H1 (cell line): ENCODE data around the gene DIDO1. TPM values are rescaled to one million over a fixed set of nuclear protein-coding genes. Genes with fewer than 3 reads are reported as not detected.

ENCODE experiments used
- CTCF ChIA-PET: fragments of 300-600 bp; sonication (Branson Sonifier 250); formaldehyde crosslinking; loops from one replicate; lab custom pipeline; 2021; ENCODE audit not compliant: partially characterized antibody; lab: Charles Lee
- POLR2A ChIA-PET: fragments of 300-600 bp; sonication (Branson Sonifier 250); formaldehyde crosslinking; loops from one replicate; lab custom pipeline; 2021; ENCODE audit warnings: inconsistent platforms; ENCODE audit not compliant: partially characterized antibody; lab: Charles Lee
- DNase-seq, 2 experiments: peaks; one replicate each; pipeline versions ENCODE4 v3.0.0 to v3.0.0-alpha.2; 2010 to 2022; ENCODE audit warnings: low spot score in 2 of 2, low read depth in 1 of 2, mixed read lengths in 1 of 2
- FAIRE-seq: peaks from 2 replicates; lab custom pipeline; 2011; peaks lifted over from hg19 to GRCh38; lab: Jason Lieb, UNC
- H2AFZ ChIP-seq: 2 replicates; pipeline ENCODE4 v1.8.1; 2012; ENCODE audit warnings: low read length, inconsistent platforms
- H2AK5ac ChIP-seq: 2 replicates; pipeline ENCODE4 v1.6.1; 2013; ENCODE audit warnings: low read depth, low read length
- H2BK120ac ChIP-seq: replicated peaks from 2 replicates; pipeline ENCODE3; 2013; ENCODE audit warnings: low read depth, low read length, inconsistent platforms
- H2BK12ac ChIP-seq: 2 replicates; pipeline ENCODE4 v1.6.1; 2013; ENCODE audit warnings: low read depth, low read length
- H2BK15ac ChIP-seq: 2 replicates; pipeline ENCODE4 v1.6.1; 2013; ENCODE audit warnings: low read length
- H2BK20ac ChIP-seq: 2 replicates; pipeline ENCODE4 v1.6.1; 2013; ENCODE audit warnings: low read length
- H2BK5ac ChIP-seq: 2 replicates; pipeline ENCODE4 v1.6.1; 2013; ENCODE audit warnings: low read depth, low read length
- H3K14ac ChIP-seq: 2 replicates; pipeline ENCODE4 v1.6.1; 2013; ENCODE audit warnings: inconsistent platforms; ENCODE audit not compliant: insufficient read length
- H3K18ac ChIP-seq: 2 replicates; pipeline ENCODE4 v1.6.1; 2013; ENCODE audit warnings: low read length; ENCODE audit errors: extremely low read depth
- H3K23ac ChIP-seq: 2 replicates; pipeline ENCODE4 v1.6.1; 2013; ENCODE audit warnings: inconsistent platforms; ENCODE audit not compliant: insufficient read length
- H3K23me2 ChIP-seq: 2 replicates; pipeline ENCODE4 v1.6.1; 2013; ENCODE audit warnings: low read depth, low read length
- H3K27ac ChIP-seq: 2 replicates; pipeline ENCODE4 v1.6.1; 2011; ENCODE audit warnings: low read depth, low read length, inconsistent platforms
- H3K27me3 ChIP-seq, 4 experiments: replicated peaks in 1 of 4; 1 replicate in 1 of 4; 2 replicates in 3 of 4; pipeline versions ENCODE4 v1.6.1 to v1.8.1; 2011 to 2013; ENCODE audit warnings: low read length in 3 of 4, mild to moderate bottlenecking in 3 of 4, inconsistent platforms in 2 of 4, mixed read lengths in 2 of 4, moderate library complexity in 1 of 4; ENCODE audit not compliant: control insufficient read depth in 3 of 4, insufficient read depth in 3 of 4; ENCODE audit errors: extremely low read depth in 1 of 4
- H3K36me3 ChIP-seq, 4 experiments: 2 replicates each; pipeline versions ENCODE4 v1.6.1 to v1.8.1; 2011 to 2013; ENCODE audit warnings: mild to moderate bottlenecking in 4 of 4, low read length in 3 of 4, moderate library complexity in 2 of 4, control low read depth in 1 of 4, inconsistent platforms in 1 of 4; ENCODE audit not compliant: insufficient read depth in 4 of 4, control insufficient read depth in 2 of 4
- H3K4ac ChIP-seq: replicated peaks from 2 replicates; pipeline ENCODE3; 2013; ENCODE audit warnings: low read length, low read depth, mixed read lengths, inconsistent platforms; ENCODE audit not compliant: insufficient read length
- H3K4me1 ChIP-seq, 4 experiments: replicated peaks in 1 of 4; 1 replicate in 1 of 4; 2 replicates in 3 of 4; pipeline versions ENCODE4 v1.6.1 to v1.8.1; 2011 to 2013; ENCODE audit warnings: low read length in 3 of 4, inconsistent platforms in 2 of 4, mixed read lengths in 1 of 4; ENCODE audit not compliant: insufficient read depth in 4 of 4, control insufficient read depth in 3 of 4
- H3K4me2 ChIP-seq, 2 experiments: 2 replicates each; pipeline versions ENCODE4 v1.6.1 to v1.8.1; 2011 to 2013; ENCODE audit warnings: low read depth in 2 of 2, low read length in 2 of 2, control low read depth in 1 of 2, inconsistent platforms in 1 of 2, mild to moderate bottlenecking in 1 of 2; ENCODE audit not compliant: insufficient read depth in 1 of 2
- H3K4me3 ChIP-seq, 4 experiments: fragments of 200-600, 300-600 bp in 1 of 4; sonication (generic), shearing (Covaris generic), sonication (Bioruptor Twin) in 1 of 4; 2 replicates each; pipeline versions ENCODE4 v1.5.1 to v1.8.1; 2011 to 2016; ENCODE audit warnings: low read length in 4 of 4, low read depth in 3 of 4, control low read depth in 2 of 4, inconsistent platforms in 2 of 4, mild to moderate bottlenecking in 2 of 4, mixed read lengths in 1 of 4, moderate library complexity in 1 of 4; ENCODE audit not compliant: insufficient read depth in 2 of 4; ENCODE audit errors: extremely low read depth in 1 of 4
- H3K56ac ChIP-seq: replicated peaks from 2 replicates; pipeline ENCODE3; 2013; ENCODE audit warnings: low read depth, mild to moderate bottlenecking, mixed read lengths, low read length, inconsistent platforms; ENCODE audit not compliant: insufficient read length
- H3K79me1 ChIP-seq: 2 replicates; pipeline ENCODE4 v1.6.1; 2013; ENCODE audit warnings: low read depth, low read length, control low read depth
- H3K79me2 ChIP-seq, 2 experiments: 2 replicates each; pipeline versions ENCODE4 v1.6.1 to v1.8.1; 2012 to 2013; ENCODE audit warnings: low read length in 2 of 2, mild to moderate bottlenecking in 2 of 2, inconsistent platforms in 1 of 2; ENCODE audit not compliant: insufficient read depth in 2 of 2, control insufficient read depth in 1 of 2
- H3K9ac ChIP-seq, 4 experiments: replicated peaks in 1 of 4; 1 replicate in 1 of 4; 2 replicates in 3 of 4; pipeline versions ENCODE4 v1.6.1 to v1.8.1; 2011 to 2013; ENCODE audit warnings: low read depth in 3 of 4, low read length in 3 of 4, control low read depth in 2 of 4, mild to moderate bottlenecking in 2 of 4, moderate library complexity in 2 of 4, inconsistent platforms in 1 of 4; ENCODE audit errors: extremely low read depth in 1 of 4
- H3K9me3 ChIP-seq, 2 experiments: 2 replicates each; pipeline versions ENCODE4 v1.6.1 to v1.8.1; 2012 to 2013; ENCODE audit warnings: mild to moderate bottlenecking in 2 of 2, moderate library complexity in 2 of 2, control low read depth in 1 of 2, inconsistent platforms in 1 of 2, low read depth in 1 of 2, low read length in 1 of 2, mixed read lengths in 1 of 2; ENCODE audit not compliant: insufficient read depth in 2 of 2
- H4K20me1 ChIP-seq, 2 experiments: replicated peaks in 1 of 2; 2 replicates each; pipeline versions ENCODE3 to v1.8.1; 2011 to 2013; ENCODE audit warnings: inconsistent platforms in 2 of 2, low read length in 2 of 2, mild to moderate bottlenecking in 1 of 2; ENCODE audit not compliant: insufficient read depth in 2 of 2, control insufficient read depth in 1 of 2
- H4K5ac ChIP-seq: 2 replicates; pipeline ENCODE4 v1.6.1; 2013; ENCODE audit warnings: low read length, low read depth, mixed read lengths, inconsistent platforms; ENCODE audit not compliant: insufficient read length
- H4K8ac ChIP-seq: 2 replicates; pipeline ENCODE4 v1.8.0; 2013; ENCODE audit warnings: mild to moderate bottlenecking, moderate library complexity, low read length, inconsistent platforms; ENCODE audit not compliant: insufficient read depth; ENCODE audit errors: extremely low read depth
- H4K91ac ChIP-seq: replicated peaks from 2 replicates; pipeline ENCODE3; 2013; ENCODE audit warnings: low read length, mixed read lengths, inconsistent platforms; ENCODE audit not compliant: insufficient read length
- BACH1 ChIP-seq: IDR thresholded peaks from 2 replicates; pipeline ENCODE4 v1.6.1; 2012; ENCODE audit warnings: low read length, improper control_type of control experiment
- GABPA ChIP-seq: IDR thresholded peaks from 2 replicates; pipeline ENCODE4 v1.6.1; 2011; ENCODE audit warnings: mild to moderate bottlenecking, low read length, moderate library complexity, borderline replicate concordance; ENCODE audit not compliant: insufficient read depth
- HDAC2 ChIP-seq, 2 experiments: fragments of 300-600 bp in 1 of 2; sonication (generic) in 1 of 2; IDR thresholded peaks; 2 replicates each; pipeline ENCODE4 v1.6.1; 2011 to 2012; ENCODE audit warnings: low read depth in 2 of 2, low read length in 2 of 2, mild to moderate bottlenecking in 2 of 2, moderate library complexity in 2 of 2, borderline replicate concordance in 1 of 2, inconsistent platforms in 1 of 2
- KDM5A ChIP-seq: fragments of 200-600 bp; IDR thresholded peaks from 2 replicates; pipeline ENCODE4 v1.7.1; 2012; ENCODE audit warnings: mild to moderate bottlenecking, low read length, inconsistent platforms, mixed read lengths
- RAD21 ChIP-seq, 2 experiments: IDR thresholded peaks in 1 of 2; conservative IDR thresholded peaks in 1 of 2; 2 replicates each; pipeline ENCODE4 v1.6.1; 2011; ENCODE audit warnings: low read depth in 2 of 2, low read length in 2 of 2, improper control_type of control experiment in 1 of 2, inconsistent platforms in 1 of 2, mild to moderate bottlenecking in 1 of 2, moderate library complexity in 1 of 2
- RFX5 ChIP-seq: IDR thresholded peaks from 2 replicates; pipeline ENCODE4 v1.6.1; 2011; ENCODE audit warnings: low read depth, low read length, improper control_type of control experiment, borderline replicate concordance
- RNF2 ChIP-seq: fragments of 200-900, 300-1000 bp; sonication (generic); IDR thresholded peaks from 2 replicates; pipeline ENCODE4 v1.7.1; 2016; ENCODE audit warnings: borderline replicate concordance, low read depth, mild to moderate bottlenecking, antibody characterized with exemption, low read length; ENCODE audit not compliant: poor library complexity, severe bottlenecking; ENCODE audit errors: missing control alignments
- SIRT6 ChIP-seq: IDR thresholded peaks from one replicate; pipeline ENCODE4 v1.7.1; 2012; ENCODE audit warnings: low read length, inconsistent platforms
- SP1 ChIP-seq: IDR thresholded peaks from 2 replicates; pipeline ENCODE4 v1.6.1; 2011; ENCODE audit warnings: low read depth, low read length
- TAF1 ChIP-seq: IDR thresholded peaks from 2 replicates; pipeline ENCODE4 v1.6.1; 2011; ENCODE audit warnings: mild to moderate bottlenecking, low read depth, low read length
- TAF7 ChIP-seq: optimal IDR thresholded peaks from 2 replicates; pipeline ENCODE3; 2011; ENCODE audit warnings: low read depth, mild to moderate bottlenecking, inconsistent platforms, low read length, moderate library complexity, borderline replicate concordance
- WGBS, 2 experiments: shearing (Covaris generic) in 1 of 2; methylation state at CpG; one replicate each; pipeline versions ENCODE4 v1.1.6 to v1.1.7; 2013 to 2015; ENCODE audit warnings: low lambda C conversion rate in 2 of 2, mixed read lengths in 2 of 2, inconsistent platforms in 1 of 2, low coverage in 1 of 2, missing lambda C conversion rate in 1 of 2; ENCODE audit not compliant: insufficient replicate concordance in 2 of 2, insufficient coverage in 1 of 2, insufficient read length in 1 of 2; ENCODE audit errors: extremely low coverage in 1 of 2, missing lambda C conversion rate in 1 of 2; 5-methylcytosine and 5-hydroxymethylcytosine counted together
- polyA plus RNA-seq, 7 experiments: library from polyadenylated mRNA; depleted of rRNA in 3 of 7; stranded (reverse) in 5 of 7; unstranded in 2 of 7; fragments of >200 nt in 5 of 7; fragments of 200-250 nt in 2 of 7; gene quantifications; 1 replicate in 5 of 7; 2 replicates in 1 of 7; 4 replicates in 1 of 7; pipeline versions ENCODE4 v1.2.1 to v1.2.3, GENCODE V29; 2011 to 2013; ENCODE audit warnings: missing spikeins in 2 of 7, mixed read lengths in 2 of 7
- total RNA-seq: library from RNA; stranded (reverse); fragmentation: NEBNext Ultra II Directional; extraction: Animal tissue kit (Norgen Biotek cat#: 25700); gene quantifications from 2 replicates; pipeline ENCODE4 v1.2.1, GENCODE V29; 2021

Gene DIDO1
- total and polyA plus RNA-seq, 2 of the 8 experiments (the other 6 are each of a cell fraction or from before 2014, with no cell fraction given), result 53.6 to 82.8 TPM

GRCh38 chr20:62852196-62852595 lies 74.1 kb downstream of the DIDO1 start:
- no peak overlapping the region for H3K18ac ChIP-seq
- H3K27ac ChIP-seq, result no peak overlapping the region
- TF ChIP-seq RNF2 (no peak), BACH1 (no peak), HDAC2 (IDR thresholded peaks at IDR 0.05; ENCODE audit: borderline replicate concordance in 1 of 2, low read depth in 2 of 2, low read length in 2 of 2) (no peak), TAF1 (no peak), SP1 (no peak), TAF7 (no peak), RAD21 (IDR thresholded peaks at IDR 0.05 in 1 of 2, conservative IDR thresholded peaks at IDR 0.05 in 1 of 2; ENCODE audit: low read depth in 2 of 2, low read length in 2 of 2) (no peak), RFX5 (no peak), KDM5A (no peak), SIRT6 (no peak), GABPA (no peak)
- no peak overlapping the region for H2BK120ac ChIP-seq
- peaks cover 3 to 26% (median 16%) of the 10 kb centered on the region in 4 experiments; a peak in 7 of 8 replicates for H3K36me3 ChIP-seq
- H3K4me1 ChIP-seq, result no peaks in the 10 kb centered on the region
- no peak overlapping the region for H2BK5ac ChIP-seq
- H2BK20ac ChIP-seq, result no peak overlapping the region
- no peak overlapping the region for H3K23ac ChIP-seq
- DNase-seq, result no peak
- H3K4me3 ChIP-seq, result no peak overlapping the region
- H2BK15ac ChIP-seq, result no peak overlapping the region
- H4K8ac ChIP-seq, result no peak overlapping the region
- H3K4me2 ChIP-seq, result no peak overlapping the region
- H3K9me3 ChIP-seq, result no peaks in the 10 kb centered on the region
- H4K20me1 ChIP-seq, result peaks cover 8 to 9% of the 10 kb centered on the region in 2 experiments
- H3K56ac ChIP-seq, result no peak overlapping the region
- no peak overlapping the region for H2AFZ ChIP-seq
- peaks cover 2% of the 10 kb centered on the region; the same call in 1 of the 2 replicates for H3K79me1 ChIP-seq
- no peaks in the 10 kb centered on the region for H3K27me3 ChIP-seq
- H3K4ac ChIP-seq, result no peak overlapping the region
- H3K14ac ChIP-seq, result no peak overlapping the region
- no peak overlapping the region for H4K5ac ChIP-seq
- FAIRE-seq, result no peak
- H2BK12ac ChIP-seq, result no peak overlapping the region
- H3K9ac ChIP-seq, result no peak overlapping the region
- H2AK5ac ChIP-seq, result no peak overlapping the region
- WGBS, 2 experiments, result 93% methylated on average over 8 of the region's 8 CpGs; no CpG with 5 or more reads in 1 of the 2 experiments
- POLR2A ChIA-PET, result no interaction called here
- H3K79me2 ChIP-seq, result no peaks in the 10 kb centered on the region
- CTCF ChIA-PET, result interaction anchor here (1.4 kb wide), 1 partner anchor 20 kb away, joined by 4 read pairs; no protein-coding TSS in a partner anchor
- H3K23me2 ChIP-seq, result no peaks in the 10 kb centered on the region
- no peak overlapping the region for H4K91ac ChIP-seq
